Measurements from ENCODE around the gene KCNJ5.
"Not testable (repeated sequence)": the region's sequence is repeated elsewhere in the genome, so short reads cannot be mapped to it uniquely, and the experiment has no call there.

KCNJ5 gene

DNA sequence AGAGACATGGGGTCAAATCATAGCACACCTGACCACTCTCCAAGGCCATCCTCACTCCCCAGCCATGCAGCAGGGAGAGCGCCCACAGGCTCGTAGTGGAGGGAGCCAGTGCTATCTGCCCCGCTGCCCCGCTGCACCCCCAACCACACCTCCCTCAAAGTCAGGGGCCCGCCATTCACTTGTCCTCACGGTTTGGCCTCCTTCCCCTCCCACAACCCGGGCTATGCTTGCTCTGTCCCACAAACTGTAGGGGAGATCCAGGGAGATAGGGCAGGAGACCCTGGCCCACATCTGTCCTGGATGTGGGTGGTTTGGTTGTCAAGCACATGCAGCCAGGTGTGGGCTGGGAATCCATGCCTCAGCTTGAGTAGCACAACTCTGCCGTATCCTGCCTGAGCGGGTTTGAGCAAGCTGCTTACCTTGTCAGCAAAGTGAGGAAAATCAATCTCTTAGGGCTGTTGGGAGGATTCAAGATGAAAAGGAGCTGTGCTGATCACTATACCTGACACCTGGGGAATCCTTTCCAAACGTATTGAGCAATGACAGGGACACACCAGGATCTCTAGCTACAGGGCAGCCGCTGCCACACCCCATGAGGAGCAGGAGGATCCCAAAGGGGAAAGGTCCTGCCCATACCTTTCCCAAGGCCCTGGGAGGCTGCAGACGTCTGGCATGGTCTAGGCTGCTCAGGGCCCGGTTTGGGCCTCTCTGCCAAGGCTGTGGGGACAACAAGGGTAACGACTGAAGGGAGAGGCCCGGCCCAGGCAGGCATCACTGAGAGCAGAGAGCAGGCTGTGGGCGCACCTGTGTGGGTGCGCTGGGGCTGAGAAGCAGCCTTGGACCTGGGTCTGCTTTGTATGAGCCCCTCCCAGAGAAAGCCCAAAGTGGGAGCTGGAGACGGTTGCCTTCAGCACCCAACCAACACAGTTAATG is 23.3 kb downstream of the KCNJ5 start:
- DNase-seq = no peak

DNA sequence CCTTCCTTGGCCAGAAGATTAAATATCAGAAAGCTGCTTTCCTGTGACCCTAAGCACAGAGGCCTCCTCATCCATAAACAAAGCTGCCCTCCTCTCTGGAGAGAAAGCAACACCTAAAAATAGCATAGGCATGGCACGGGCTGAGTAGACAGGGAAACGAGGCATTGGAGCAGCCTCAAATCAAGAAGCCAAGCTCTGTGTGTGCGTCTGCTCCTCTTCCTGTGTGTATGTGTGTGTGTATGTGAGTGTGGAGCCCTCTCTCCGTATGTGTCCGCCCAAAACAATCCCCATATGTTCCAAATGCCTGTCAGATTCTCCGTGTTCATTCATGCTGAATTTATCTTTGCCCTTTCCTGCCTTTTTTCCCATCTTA is 24.0 kb downstream of the KCNJ5 start:
- no peak for DNase-seq

DNA sequence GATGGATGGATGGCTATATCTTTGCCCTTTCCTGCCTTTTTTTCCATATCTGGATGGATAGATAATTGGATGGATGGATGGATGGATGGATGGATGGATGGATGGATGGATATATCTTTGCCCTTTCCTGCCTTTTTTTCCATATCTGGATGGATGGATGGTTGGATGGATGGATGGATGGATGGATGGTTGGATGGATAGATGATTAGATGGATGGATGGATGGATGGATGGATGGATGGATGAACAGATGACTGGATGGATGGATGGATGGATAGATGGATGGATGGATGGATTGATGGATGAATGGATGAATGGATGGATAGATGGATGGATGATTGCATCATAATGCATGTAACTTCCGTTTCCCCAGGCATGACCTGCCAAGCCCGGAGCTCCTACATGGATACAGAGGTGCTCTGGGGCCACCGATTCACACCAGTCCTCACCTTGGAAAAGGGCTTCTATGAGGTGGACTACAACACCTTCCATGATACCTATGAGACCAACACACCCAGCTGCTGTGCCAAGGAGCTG is 24.9 kb downstream of the KCNJ5 start:
- no peak for DNase-seq

DNA sequence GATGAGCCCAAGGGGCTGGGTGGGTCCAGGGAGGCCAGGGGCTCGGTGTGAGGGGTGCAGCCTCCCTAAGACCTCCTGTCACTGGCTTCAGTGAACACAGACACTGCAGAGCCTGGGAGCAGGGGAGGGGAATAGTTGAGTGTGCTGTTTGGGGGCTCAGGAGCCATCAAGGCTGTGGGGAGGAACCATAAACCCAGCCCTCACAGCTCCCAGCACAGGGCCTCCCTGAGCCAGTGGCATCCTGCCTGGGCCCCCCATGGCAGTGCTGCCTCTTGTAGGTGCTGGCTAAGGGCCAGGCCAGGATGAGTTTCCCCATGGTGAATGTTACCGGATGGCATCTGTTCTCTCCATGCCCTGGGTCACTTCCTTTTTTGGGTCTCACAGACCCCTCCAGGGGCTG is 25.5 kb downstream of the KCNJ5 start:
- no peak for DNase-seq

DNA sequence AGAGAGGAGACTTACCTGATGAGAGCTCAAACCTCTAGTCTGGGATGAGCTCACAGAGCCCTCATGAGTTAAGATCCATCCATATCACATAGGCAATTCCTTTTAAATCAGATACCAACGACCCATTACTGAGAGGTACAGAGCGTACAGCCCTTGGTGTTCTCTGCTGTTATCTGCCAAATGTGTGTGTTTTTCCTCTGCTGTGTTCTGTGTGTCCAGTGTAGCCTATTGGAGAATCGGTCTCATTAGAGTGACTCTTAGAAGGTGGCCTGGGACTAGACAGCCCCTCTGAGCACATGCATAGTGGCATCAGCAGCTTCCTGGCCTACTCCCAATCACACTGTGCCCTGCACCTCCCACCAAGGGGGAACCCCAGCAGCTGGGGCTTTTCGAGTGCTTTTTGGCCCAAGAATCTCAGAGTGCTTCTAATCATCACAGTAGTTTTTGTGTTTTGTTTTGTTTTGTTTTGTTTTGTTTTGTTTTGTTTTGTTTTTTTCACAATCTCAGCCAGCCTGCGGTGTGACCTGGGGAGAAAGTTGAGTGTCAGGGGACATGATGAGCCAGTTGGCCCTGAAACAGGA is 26.1 kb downstream of the KCNJ5 start:
- no peak for DNase-seq

DNA sequence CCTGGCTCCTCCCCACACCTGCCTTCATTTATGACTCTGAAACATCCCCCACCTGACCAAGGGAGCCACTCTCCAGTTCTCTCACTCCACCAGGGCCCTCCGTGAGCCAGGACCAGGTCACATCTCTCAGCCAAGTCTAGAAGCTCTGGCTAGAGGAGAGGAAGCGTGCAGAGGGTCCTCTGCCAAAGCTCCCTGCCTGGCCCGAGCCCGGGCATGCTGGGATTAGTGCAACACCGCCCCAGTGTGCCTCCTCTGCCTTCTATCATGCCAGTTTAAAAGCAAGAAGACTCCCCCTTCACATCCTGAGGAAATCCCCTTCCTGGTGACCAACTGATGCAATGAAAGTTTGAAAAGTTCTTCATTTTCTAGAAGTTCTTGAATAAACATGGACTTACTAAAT is 28.1 kb downstream of the KCNJ5 start:
- DNase-seq = no peak

DNA sequence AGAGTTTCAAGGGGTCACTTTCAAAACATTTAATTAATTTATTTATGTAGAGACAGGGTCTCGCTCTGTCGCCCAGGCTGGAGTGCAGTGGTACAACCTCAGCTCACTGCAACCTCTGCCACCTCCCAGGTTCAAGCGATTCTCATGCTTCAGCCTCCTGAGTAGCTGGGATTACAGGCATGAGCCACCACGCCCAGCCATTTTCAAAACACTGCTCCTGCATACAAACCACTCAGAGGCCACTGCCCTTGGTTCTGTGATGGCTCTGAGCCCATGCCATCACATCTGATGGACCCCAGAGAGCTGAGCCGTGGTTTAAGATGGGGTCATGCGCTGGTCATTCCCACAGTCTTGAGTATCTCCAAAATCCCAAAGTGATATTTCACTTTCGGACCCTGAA is 28.5 kb downstream of the KCNJ5 start:
- DNase-seq = not testable (repeated sequence)

DNA sequence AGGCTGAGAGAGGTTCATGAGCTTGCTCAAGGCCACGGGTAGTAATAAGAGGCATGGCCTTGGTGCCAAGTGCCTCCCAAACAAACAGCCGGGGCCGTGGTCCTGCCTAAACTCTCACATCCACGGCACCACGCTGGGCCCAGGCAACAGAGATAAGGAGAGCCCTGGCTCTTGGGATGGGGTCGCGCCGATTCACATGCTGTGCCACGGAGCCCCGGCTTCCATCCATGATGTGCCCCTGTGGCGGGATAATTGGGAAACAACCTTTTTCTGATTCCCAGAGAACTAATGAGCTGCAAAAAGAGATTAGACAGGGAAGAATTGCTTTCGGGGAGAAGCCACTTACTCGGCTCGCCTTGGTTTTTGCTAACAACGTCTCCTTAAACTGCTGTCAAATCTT is 29.5 kb downstream of the KCNJ5 start:
- DNase-seq = no peak

DNA sequence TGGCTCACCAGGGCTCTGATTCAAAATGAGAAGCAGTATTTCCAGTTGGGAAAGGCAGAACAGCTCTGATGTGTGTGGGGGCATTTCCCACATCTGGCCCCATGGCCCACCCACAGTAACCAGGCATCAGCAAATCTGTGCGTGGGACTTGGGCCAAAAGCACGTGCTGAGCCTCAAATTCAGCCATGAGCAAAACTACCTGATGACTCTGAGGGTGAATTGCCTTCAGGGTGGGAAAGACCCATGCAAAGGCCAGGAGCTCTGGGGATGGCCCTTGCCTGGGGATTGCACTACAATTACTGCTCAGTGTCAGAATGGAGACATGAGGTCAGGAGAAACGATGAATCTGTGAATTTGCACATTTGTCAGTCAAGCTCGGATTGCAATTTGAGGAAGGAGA is 30.6 kb downstream of the KCNJ5 start:
- DNase-seq = no peak

DNA sequence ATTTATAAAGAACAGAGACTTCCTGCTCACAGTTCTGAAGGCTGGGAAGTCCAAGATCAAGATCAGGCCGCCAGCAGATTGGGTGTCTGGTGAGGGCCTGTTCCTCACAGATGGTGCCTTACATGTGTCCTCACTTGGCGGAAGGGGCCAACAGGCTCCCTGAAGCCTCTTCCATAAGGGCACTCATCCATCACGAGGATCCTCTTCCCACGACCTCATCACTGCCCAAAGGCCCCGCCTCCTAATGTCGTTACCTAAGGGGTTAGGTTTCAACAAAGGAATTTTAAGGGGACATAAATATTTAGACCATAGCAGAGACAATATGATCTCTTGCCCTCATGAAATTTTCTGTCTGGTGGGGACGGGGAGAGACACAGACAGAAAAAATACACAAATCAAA is 32.9 kb downstream of the KCNJ5 start:
- no peak for DNase-seq

DNA sequence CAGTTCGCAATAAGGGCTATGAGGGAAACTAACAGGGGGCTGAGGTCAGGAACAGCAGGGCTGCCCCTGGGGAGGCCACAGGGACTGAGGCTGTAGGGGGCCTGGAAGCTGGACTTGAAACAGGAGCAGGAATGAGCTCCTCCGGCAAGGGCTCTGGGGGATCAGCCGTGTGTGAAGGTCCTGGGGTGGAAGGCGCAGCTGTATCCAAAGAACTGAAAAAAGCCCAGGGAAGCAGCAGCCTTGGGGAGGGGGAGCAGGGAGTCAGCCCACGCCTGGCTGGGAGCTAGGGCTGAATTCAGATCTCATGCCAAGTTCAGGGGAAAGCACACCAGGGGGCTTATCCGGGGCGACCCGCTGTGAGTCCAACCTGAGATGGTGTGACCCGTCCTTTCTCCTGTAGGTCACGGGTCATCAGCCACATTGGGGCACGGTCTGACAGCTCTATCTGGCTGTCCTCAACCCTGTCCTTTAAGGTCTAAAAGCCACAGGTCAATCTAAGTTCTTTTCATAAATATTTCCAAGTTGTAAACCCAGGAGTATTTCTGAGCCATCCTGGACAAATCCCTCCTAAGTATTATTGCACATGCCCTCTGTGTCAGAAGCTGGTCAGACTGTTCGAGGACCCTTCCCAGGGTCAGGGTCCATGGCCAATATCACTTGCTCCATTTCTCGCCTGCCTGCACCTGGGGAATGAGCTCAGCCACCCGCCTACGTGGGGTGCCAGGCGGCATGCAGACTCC is 33.5 kb downstream of the KCNJ5 start:
- DNase-seq = no peak

DNA sequence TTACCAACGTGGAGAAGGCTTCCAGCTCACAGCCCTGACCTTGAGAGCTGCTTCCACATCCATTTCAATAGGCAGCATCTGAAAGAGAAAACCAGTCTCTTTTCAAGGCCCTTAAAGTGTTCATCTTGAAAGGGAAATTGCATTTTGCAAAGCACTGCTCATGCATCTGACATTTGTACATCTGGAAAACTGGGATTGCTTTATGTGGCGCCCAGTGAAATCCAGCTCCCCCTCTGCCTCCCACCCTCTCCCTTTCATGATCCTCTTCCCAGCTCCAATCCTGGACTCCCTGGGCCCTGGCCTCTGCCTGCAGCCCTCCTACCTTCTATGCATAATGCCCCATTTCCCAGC is 34.1 kb downstream of the KCNJ5 start:
- DNase-seq = no peak

DNA sequence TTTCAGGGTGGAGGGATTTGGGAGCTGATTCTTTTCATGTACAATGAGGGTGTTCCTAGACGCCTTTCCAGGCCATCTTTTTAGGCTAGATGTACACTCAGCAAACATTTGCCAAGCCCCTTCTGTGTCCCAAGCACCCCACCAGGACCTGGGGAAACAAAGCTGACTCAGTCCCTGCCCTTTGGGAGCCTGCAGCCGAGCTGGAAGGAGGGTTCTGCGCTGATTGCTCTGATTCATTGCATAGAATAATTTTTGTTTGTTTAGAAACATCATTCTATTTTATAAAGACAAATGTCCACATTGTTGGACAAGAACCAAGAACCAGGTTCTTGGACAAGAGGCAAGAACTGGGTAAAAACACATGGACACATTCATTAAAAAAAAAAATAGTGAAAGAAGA is 34.8 kb downstream of the KCNJ5 start:
- DNase-seq = no peak

DNA sequence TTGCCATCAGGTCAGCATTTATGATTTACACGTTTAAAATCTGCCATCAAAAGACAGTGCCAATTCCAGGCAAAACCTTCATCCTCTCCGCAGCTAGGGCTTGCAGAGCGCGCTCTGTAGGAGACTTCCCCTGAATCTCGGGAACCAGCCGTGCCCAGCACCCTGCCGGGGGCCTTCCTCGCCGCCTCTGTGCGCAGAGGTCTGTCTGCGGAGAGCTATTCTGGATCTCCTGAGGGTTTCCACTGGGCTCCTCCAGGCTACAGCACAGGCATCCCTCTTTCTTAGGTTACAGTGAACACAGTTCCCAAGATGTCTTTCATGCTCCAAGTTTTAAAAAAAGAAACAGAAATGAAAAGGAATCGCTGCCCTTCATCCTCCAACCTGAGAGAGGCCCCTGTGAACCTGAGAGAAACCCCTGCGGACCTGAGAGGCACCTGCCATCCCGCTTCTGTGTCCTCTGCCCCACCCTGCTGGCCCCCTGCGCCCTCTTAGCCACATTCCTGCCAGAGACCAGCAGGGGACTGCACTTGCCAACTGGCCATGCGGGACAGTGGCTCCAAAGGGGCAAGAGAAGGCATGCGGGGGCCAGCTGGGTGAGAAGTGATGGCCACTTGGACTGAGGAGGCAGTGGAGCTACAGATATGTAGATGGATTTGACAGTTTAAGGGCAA is 35.4 kb downstream of the KCNJ5 start:
- no peak for DNase-seq

DNA sequence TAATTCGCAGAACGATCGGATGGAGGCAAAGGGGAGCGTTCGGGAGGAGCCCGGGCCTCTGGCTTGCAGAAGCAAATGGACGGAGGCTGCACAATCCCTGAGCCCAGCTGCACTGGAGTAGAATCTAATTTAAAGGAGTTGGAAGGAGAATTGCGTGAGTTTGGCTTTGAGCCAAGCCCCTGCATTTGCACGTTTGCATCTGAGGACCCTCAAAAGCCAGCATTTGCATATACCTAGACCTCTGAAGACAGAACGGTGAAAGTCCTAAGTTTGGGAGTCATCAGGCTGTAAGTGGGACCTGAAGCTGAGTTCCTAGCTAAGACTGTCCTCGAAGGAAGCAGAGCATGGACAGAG is 35.9 kb downstream of the KCNJ5 start:
- no peak for DNase-seq

DNA sequence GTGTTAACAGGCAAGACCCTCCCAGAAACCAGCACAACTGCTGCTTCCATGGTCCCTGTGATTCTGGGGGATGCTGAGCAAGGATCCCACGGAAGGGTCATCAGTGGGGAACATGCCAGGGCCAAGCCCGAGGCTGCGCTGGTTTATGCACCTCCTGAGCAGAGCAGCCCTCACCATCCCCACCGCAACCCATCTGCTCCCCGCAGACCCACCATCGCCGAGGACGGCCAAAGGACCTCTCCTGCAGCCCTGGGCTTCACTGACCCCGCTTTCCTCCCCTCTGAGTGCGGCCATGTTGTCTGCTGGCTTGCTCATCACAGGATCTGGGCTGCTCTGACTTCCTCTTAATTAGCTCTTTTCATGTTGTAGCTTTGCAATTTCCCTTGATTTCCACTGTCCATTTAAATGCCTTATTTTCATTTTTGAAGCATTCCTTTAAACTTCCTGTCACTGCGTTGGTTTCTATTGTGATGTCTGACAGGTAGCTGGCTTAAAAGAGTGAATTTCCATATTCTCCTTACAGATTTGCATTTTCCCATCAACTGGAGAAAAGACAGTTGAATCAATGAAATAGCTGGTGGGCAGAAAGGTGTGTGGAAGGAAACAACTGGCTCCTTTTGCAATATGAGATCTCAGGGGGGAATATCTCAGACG is 36.7 kb downstream of the KCNJ5 start:
- DNase-seq = no peak

DNA sequence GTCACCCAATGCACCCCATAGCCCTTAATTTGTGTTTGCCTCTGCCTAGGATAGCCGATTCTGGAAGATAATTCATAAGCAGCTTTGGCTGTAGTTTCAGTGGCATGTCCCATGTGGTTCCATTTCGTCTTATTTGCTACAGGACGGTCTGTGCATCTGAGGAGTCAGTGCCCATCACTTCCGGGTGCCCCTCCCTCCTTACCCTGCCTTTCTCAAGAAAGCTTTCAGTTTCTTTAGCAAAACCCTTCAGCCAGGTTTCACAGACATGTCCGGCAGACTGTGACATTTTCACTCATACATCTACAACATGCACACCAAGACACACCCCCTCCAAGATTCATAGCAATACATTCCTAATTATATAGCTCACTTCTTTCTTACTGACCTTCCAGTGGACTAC is 37.2 kb downstream of the KCNJ5 start:
- DNase-seq = no peak

DNA sequence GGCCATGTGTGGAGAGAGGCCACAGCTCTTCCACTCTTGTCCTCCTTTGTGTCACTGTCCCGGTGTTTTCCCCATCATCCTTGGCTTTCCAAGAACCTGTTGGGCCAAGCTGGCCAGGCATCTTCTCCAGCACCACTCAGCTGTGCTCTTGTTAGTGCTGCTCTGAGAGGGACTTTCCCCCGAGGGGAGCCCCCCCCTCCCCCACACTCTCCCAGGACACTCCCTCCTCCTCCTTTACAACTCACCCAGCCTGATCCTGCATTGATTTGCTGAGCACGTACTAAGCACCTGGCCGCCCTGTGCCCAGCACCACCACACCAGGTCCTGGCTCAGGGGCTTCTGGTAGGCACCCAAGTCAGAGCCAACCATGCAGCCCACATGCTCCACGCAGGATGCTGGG is 38.3 kb downstream of the KCNJ5 start:
- DNase-seq = no peak

DNA sequence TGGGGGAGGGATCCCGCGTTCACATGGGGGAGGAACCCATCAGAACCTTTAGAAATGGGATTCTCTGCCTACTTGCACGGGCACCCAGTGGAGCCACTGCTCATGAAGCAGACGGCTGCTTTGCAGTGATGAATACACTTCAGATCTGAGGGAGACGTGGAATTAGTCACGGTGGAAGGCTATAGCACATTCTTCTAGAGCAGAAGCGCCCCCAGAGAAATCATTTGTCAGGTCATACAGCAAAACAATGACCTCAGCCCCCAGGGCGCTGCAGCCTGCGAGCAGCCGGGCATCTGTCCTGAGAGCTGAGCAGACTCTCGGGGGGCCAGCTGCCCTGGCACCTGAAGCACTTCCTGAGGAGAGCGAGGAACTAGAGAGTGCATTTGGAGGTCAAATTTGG is 38.8 kb downstream of the KCNJ5 start:
- DNase-seq = no peak

DNA sequence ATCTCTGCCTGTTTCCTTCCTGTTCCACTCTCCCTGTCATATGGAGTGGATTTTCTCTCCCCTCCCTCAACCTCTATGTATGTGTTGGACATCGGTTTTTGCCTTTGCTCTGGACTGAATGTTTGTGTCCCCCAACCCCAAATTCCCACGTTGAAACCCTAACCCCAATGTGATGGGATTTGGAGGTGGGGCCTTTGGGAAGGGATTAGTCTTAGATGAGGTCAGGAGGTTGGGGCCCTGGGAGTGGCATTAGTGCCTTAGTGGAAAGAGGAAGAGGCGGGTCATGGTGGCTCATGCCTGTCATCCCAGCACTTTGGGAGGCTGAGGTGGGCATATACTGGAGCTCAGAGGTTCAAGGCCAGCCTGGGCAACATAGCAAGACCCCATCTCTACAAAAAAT is 39.9 kb downstream of the KCNJ5 start:
- DNase-seq = no peak

DNA sequence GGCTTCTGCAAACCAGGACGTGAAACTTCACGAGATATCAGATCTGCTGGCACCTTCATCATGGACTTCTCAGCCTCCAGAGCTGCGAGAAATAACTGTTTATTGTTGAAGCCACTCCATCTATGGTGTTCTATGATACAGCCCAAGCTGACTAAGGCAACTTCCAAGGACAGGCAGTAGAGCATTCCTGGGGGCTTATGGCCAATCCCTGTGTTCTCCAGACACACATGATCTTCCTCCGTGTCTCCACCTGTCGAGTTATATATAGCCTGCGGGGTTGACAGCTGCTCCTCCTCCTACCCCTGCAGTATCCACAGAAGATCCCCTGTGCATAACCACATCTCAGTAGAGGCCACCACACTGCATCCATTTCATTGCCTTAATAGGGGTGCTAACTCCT is 40.5 kb downstream of the KCNJ5 start:
- no peak for DNase-seq

DNA sequence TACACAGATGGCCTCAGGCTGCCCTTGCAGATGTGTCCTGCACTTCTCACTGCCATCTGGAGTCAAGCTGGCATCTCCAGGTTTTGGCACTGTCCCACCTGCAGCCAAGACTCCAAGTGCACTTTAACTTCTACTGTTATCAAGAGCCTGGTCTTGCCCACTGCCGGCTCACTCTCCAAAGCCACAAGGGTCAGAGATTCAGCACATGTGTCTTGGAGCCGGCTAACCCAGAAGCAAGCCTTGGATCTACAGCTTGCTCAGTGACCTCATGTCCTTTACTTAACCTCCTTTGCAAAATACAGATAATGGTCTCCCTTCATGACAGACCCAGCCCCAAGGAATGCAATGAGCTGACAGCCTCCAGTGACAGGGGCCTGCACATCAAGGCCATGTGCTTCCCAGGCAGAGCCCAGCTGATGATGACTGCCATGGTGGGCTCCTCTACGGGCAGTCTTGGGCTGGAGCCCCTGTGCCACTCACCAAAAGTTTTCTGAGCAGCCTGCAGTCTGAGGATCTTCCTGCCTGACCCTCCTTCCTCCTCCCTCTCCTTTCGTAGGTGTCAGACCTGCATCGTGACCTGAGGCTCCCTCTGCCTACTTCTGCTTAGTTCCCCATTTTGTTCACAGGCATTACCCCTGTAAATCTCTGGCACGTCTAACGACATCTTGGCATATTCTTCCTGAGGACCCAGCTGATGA is 42.5 kb downstream of the KCNJ5 start:
- DNase-seq = no peak
